SW 1271 (cell line): ENCODE measurements around the gene BCL2L12.

ENCODE experiments used
- DNase-seq, 2 experiments: peaks; one replicate each; lab custom pipeline; 2025; lab: John Stamatoyannopoulos, UW

Gene BCL2L12

GRCh38 chr19:49642492-49643035, 23.2 kb upstream of the BCL2L12 start:
- no peak for DNase-seq

GRCh38 chr19:49643466-49643865, 22.3 kb upstream of the BCL2L12 start:
- DNase-seq = no peak

- DNase-seq = no peak
Measured at GRCh38 chr19:49645592-49645991, 20.1 kb upstream of the BCL2L12 start.

GRCh38 chr19:49645995-49646394, 19.7 kb upstream of the BCL2L12 start:
- no peak for DNase-seq

GRCh38 chr19:49646586-49646985, 19.1 kb upstream of the BCL2L12 start:
- no peak for DNase-seq

GRCh38 chr19:49651029-49651819, 14.5 kb upstream of the BCL2L12 start:
- DNase-seq = no peak

GRCh38 chr19:49651820-49652550, 13.7 kb upstream of the BCL2L12 start:
- no peak for DNase-seq

- DNase-seq = no peak
Measured at GRCh38 chr19:49652551-49653465, 12.9 kb upstream of the BCL2L12 start.

- no peak for DNase-seq
Measured at GRCh38 chr19:49653466-49653806, 12.3 kb upstream of the BCL2L12 start.

- no peak for DNase-seq
Measured at GRCh38 chr19:49654581-49654980, 11.2 kb upstream of the BCL2L12 start.

GRCh38 chr19:49655570-49656455, 9.9 kb upstream of the BCL2L12 start:
- DNase-seq = no peak

- DNase-seq = no peak
Measured at GRCh38 chr19:49656456-49657109, 9.2 kb upstream of the BCL2L12 start.

- no peak for DNase-seq
Measured at GRCh38 chr19:49657493-49658138, 8.1 kb upstream of the BCL2L12 start.

- no peak for DNase-seq
Measured at GRCh38 chr19:49658139-49658517, 7.6 kb upstream of the BCL2L12 start.

- no peak for DNase-seq
Measured at GRCh38 chr19:49658566-49659442, 6.9 kb upstream of the BCL2L12 start.

- DNase-seq = no peak
Measured at GRCh38 chr19:49660338-49660961, 5.3 kb upstream of the BCL2L12 start.

GRCh38 chr19:49662011-49662410, 3.7 kb upstream of the BCL2L12 start:
- no peak for DNase-seq

- DNase-seq = no peak
Measured at GRCh38 chr19:49663224-49663623, 2.5 kb upstream of the BCL2L12 start.
